ENCODE measurements around the gene GRIN3A. TPM values are rescaled to one million over a fixed set of nuclear protein-coding genes. Genes with fewer than 3 reads are reported as not detected.
"Not testable (repeated sequence)": the region's sequence is repeated elsewhere in the genome, so short reads cannot be mapped to it uniquely, and the experiment has no call there.

GRIN3A gene
- total and polyA plus RNA-seq, 9 of the 15 experiments (the other 6 are each of a cell fraction or from before 2014, with no cell fraction given), result 0.01 to 0.03 TPM; not detected in 7

DNA sequence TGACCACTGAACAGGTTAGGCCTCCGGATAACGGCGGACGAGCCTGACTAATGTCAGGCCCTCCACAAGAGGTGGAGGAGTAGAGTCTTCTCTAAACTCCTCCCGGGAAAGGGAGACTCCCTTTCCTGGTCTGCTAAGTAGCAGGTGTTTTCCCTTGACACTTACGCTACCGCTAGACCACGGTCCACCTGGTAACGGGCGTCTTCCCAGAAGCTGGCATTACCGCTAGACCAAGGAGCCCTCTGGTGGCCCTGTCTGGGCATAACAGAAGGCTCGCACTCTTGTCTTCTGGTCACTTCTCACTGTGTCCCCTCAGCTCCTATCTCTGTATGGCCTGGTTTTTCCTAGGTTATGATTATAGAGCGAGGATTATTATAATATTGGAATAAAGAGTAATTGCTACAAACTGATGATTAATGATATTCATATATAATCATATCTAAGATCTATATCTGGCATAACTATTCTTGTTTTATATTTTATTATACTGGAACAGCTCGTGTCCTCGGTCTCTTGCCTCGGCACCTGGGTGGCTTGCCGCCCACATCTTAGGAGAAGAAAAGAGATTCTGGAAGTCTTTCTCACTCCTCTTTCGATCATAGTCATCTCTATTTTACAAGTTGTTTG is 188.9 kb downstream of the GRIN3A start:
- TF ChIP-seq, protein P1, sequence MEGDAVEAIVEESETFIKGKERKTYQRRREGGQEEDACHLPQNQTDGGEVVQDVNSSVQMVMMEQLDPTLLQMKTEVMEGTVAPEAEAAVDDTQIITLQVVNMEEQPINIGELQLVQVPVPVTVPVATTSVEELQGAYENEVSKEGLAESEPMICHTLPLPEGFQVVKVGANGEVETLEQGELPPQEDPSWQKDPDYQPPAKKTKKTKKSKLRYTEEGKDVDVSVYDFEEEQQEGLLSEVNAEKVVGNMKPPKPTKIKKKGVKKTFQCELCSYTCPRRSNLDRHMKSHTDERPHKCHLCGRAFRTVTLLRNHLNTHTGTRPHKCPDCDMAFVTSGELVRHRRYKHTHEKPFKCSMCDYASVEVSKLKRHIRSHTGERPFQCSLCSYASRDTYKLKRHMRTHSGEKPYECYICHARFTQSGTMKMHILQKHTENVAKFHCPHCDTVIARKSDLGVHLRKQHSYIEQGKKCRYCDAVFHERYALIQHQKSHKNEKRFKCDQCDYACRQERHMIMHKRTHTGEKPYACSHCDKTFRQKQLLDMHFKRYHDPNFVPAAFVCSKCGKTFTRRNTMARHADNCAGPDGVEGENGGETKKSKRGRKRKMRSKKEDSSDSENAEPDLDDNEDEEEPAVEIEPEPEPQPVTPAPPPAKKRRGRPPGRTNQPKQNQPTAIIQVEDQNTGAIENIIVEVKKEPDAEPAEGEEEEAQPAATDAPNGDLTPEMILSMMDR (IDR thresholded peaks at IDR 0.05 in 2 of 3, conservative IDR thresholded peaks at IDR 0.05 in 1 of 3; ENCODE audit: insufficient read depth in 2 of 3, low read depth in 1 of 3, low read length in 3 of 3), result 0 out of 6 replicates have a peak, but pooled peaks of 1 of the 3 experiments have one; percentile 15
- TF ChIP-seq, protein P2, sequence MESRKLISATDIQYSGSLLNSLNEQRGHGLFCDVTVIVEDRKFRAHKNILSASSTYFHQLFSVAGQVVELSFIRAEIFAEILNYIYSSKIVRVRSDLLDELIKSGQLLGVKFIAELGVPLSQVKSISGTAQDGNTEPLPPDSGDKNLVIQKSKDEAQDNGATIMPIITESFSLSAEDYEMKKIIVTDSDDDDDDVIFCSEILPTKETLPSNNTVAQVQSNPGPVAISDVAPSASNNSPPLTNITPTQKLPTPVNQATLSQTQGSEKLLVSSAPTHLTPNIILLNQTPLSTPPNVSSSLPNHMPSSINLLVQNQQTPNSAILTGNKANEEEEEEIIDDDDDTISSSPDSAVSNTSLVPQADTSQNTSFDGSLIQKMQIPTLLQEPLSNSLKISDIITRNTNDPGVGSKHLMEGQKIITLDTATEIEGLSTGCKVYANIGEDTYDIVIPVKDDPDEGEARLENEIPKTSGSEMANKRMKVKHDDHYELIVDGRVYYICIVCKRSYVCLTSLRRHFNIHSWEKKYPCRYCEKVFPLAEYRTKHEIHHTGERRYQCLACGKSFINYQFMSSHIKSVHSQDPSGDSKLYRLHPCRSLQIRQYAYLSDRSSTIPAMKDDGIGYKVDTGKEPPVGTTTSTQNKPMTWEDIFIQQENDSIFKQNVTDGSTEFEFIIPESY (CRISPR knock-in tag; IDR thresholded peaks at IDR 0.05), result peak; percentile 99
- TF ChIP-seq, protein P3, sequence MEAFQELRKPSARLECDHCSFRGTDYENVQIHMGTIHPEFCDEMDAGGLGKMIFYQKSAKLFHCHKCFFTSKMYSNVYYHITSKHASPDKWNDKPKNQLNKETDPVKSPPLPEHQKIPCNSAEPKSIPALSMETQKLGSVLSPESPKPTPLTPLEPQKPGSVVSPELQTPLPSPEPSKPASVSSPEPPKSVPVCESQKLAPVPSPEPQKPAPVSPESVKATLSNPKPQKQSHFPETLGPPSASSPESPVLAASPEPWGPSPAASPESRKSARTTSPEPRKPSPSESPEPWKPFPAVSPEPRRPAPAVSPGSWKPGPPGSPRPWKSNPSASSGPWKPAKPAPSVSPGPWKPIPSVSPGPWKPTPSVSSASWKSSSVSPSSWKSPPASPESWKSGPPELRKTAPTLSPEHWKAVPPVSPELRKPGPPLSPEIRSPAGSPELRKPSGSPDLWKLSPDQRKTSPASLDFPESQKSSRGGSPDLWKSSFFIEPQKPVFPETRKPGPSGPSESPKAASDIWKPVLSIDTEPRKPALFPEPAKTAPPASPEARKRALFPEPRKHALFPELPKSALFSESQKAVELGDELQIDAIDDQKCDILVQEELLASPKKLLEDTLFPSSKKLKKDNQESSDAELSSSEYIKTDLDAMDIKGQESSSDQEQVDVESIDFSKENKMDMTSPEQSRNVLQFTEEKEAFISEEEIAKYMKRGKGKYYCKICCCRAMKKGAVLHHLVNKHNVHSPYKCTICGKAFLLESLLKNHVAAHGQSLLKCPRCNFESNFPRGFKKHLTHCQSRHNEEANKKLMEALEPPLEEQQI (IDR thresholded peaks at IDR 0.05), result peak; percentile 63; the same call in 1 of the 2 replicates
- peak in 1 of 2 experiments; percentile 22; a peak in 2 of 4 replicates for TF ChIP-seq RAD21 (CRISPR knock-in tag; conservative IDR thresholded peaks at IDR 0.05 in 1 of 2, IDR thresholded peaks at IDR 0.05 in 1 of 2)
- TF ChIP-seq, protein P4, sequence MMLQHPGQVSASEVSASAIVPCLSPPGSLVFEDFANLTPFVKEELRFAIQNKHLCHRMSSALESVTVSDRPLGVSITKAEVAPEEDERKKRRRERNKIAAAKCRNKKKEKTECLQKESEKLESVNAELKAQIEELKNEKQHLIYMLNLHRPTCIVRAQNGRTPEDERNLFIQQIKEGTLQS (IDR thresholded peaks at IDR 0.05), result peak; percentile 15; the same call in 1 of the 2 replicates
- TF ChIP-seq, protein P4 (CRISPR knock-in tag; conservative IDR thresholded peaks at IDR 0.05), result not testable (repeated sequence)
- FAIRE-seq; H3K27me3 ChIP-seq (ENCODE audit: control insufficient read depth in 2 of 2, insufficient read depth in 2 of 2, low read length in 2 of 2); H3K9ac ChIP-seq (ENCODE audit: insufficient read depth in 1 of 2, low read depth in 2 of 2, low read length in 2 of 2); intact Hi-C loops (cut with micrococcal nuclease); H3K27ac ChIP-seq (ENCODE audit: extremely low read depth, low read depth, low read length); H3K79me2 ChIP-seq (ENCODE audit: control insufficient read depth, insufficient read depth, low read length); BruUV-seq (replicated peaks); ATAC-seq; H2AFZ ChIP-seq (ENCODE audit: low read depth, low read length); H3K4me2 ChIP-seq (ENCODE audit: insufficient read depth, low read length); H3K9me1 ChIP-seq (ENCODE audit: control insufficient read depth, insufficient read depth, low read length); H3K9me3 ChIP-seq (replicated peaks; ENCODE audit: control insufficient read depth, insufficient read depth, low read depth, low read length); H3K4me1 ChIP-seq (replicated peaks in 1 of 2; ENCODE audit: control insufficient read depth in 2 of 2, insufficient read depth in 2 of 2, low read length in 2 of 2); H4K20me1 ChIP-seq (replicated peaks; ENCODE audit: control insufficient read depth, insufficient read depth, low read length); POLR2A ChIA-PET; CTCF ChIA-PET (ENCODE audit: low intra/inter-chr PET ratio); H3K4me3 ChIP-seq; DNase-seq (ENCODE audit: extremely low read depth in 1 of 4, low spot score in 3 of 4): not testable (repeated sequence)
- in situ Hi-C loops (cut with MboI), result loop anchor here (25.0 kb wide), 1 partner anchor 837 kb away; no protein-coding TSS in a partner anchor
- H3K36me3 ChIP-seq (ENCODE audit: control insufficient read depth, insufficient read depth, low read length), result peaks cover 78% of the 10 kb centered on the region; the same call in 2 of the 3 replicates
- WGBS (ENCODE audit: insufficient coverage, low coverage, missing lambda C conversion rate), result 92% methylated on average over 16 of the region's 18 CpGs
